ENCODE results near the gene GLS.
A peak's percentile ranks its signal among the peaks of the same experiment; 100 is the strongest.

GLS gene

DNA sequence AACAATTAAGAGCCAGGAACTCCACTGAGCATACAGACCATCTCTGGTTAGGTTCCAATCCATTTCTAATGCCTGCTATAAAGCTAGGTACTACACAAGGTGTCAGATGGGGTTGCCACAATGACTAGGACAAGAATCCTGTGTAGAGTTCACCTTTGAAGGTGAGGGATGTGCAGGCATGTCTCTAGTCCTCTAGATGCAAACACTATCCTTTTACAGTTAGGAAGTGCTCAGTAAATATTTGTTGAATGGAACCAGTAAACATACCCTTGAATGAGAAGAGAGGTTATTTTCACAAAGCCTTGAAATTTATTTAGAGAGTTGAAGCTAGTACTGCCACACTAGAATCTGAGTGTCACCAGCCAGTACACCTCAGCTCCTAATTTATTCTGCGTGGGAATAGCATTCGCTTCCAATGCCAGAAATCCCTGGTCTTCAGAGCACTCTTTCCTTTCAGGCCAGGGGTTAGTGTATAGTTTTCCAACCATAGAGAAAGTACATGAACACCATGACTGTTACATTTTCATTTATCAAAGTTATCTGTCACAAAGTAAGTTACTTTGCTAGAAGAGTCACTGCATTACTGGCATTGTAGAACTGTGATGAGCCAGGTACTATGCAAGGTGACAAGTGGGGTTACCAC, 85.1 kb downstream of the GLS start:
- FAIRE-seq (no peak), DNase-seq (ENCODE audit: insufficient read length) (no peak)
- TF ChIP-seq POLR2A (IDR thresholded peaks at IDR 0.05; ENCODE audit: low read depth, low read length) (peak; percentile 55), TAF1 (IDR thresholded peaks at IDR 0.05; ENCODE audit: borderline replicate concordance, low read depth, low read length) (no peak), POLR2AphosphoS5 (IDR thresholded peaks at IDR 0.05; ENCODE audit: low read depth, low read length) (peak; percentile 87)

- FAIRE-seq: no peak
- DNase-seq (ENCODE audit: insufficient read length): no peak
- TF ChIP-seq TAF1 (IDR thresholded peaks at IDR 0.05; ENCODE audit: borderline replicate concordance, low read depth, low read length) (no peak), POLR2A (IDR thresholded peaks at IDR 0.05; ENCODE audit: low read depth, low read length) (no peak), POLR2AphosphoS5 (IDR thresholded peaks at IDR 0.05; ENCODE audit: low read depth, low read length) (no peak)
These were observed 87.9 kb downstream of the GLS start for GRCh38 chr2:190968522-190968921.

GRCh38 chr2:190970160-190970559, 89.5 kb downstream of the GLS start:
- DNase-seq (ENCODE audit: insufficient read length) (no peak), FAIRE-seq (no peak)
- TF ChIP-seq POLR2AphosphoS5 (IDR thresholded peaks at IDR 0.05; ENCODE audit: low read depth, low read length) (no peak; the same call in 1 of the 2 replicates), POLR2A (IDR thresholded peaks at IDR 0.05; ENCODE audit: low read depth, low read length) (no peak; the same call in 1 of the 2 replicates), TAF1 (IDR thresholded peaks at IDR 0.05; ENCODE audit: borderline replicate concordance, low read depth, low read length) (no peak)

DNA sequence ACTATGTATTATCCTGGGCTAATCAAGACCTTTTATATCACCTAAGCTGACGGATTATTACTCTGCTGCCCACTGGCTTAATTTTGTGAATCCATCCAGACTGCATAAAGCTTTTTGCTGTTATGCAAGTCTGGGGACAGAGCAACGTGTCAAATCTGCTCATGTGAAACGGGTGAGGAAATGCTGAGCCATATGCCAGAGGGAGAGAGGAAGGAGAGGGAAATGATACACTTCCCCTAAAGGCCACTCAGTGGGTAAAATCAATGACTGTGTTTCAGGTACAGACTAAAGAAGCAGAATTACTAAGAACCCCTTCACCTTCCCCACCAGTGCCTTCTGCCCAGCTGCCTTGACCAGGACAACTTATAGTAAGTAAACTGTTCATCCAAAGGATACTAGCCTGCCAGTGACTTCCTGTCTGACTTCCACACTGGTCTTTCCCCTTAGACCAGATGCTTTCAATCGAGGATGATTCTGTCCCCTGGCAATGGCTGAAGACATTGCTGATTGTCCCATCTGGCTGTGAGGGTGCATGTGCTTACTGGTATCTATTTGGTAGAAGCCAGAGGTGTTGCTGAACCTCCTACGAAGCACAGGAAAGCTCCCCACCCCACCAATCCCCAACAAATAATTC, 90.4 kb downstream of the GLS start:
- peak; percentile 45; the same call in 1 of the 2 replicates for TF ChIP-seq POLR2A (IDR thresholded peaks at IDR 0.05; ENCODE audit: low read depth, low read length)
- TF ChIP-seq POLR2AphosphoS5 (IDR thresholded peaks at IDR 0.05; ENCODE audit: low read depth, low read length): peak; percentile 91
- no peak for TF ChIP-seq TAF1 (IDR thresholded peaks at IDR 0.05; ENCODE audit: borderline replicate concordance, low read depth, low read length)
- FAIRE-seq: peak; percentile 14
- no peak for DNase-seq (ENCODE audit: insufficient read length)

- DNase-seq (ENCODE audit: insufficient read length) (no peak), FAIRE-seq (no peak)
- TF ChIP-seq TAF1 (IDR thresholded peaks at IDR 0.05; ENCODE audit: borderline replicate concordance, low read depth, low read length): no peak
These were observed 91.6 kb downstream of the GLS start for GRCh38 chr2:190972213-190972612.

- DNase-seq (ENCODE audit: insufficient read length) (no peak), FAIRE-seq (no peak)
- TF ChIP-seq POLR2A (IDR thresholded peaks at IDR 0.05; ENCODE audit: low read depth, low read length) (no peak; the same call in 1 of the 2 replicates), TAF1 (IDR thresholded peaks at IDR 0.05; ENCODE audit: borderline replicate concordance, low read depth, low read length) (no peak), POLR2AphosphoS5 (IDR thresholded peaks at IDR 0.05; ENCODE audit: low read depth, low read length) (no peak; the same call in 1 of the 2 replicates)
These were observed 92.2 kb downstream of the GLS start for GRCh38 chr2:190972846-190973245.

- FAIRE-seq (no peak), DNase-seq (ENCODE audit: insufficient read length) (no peak)
- 0 out of 2 replicates have a peak, but pooled peaks have one; percentile 48 for TF ChIP-seq POLR2A (IDR thresholded peaks at IDR 0.05; ENCODE audit: low read depth, low read length)
- TF ChIP-seq POLR2AphosphoS5 (IDR thresholded peaks at IDR 0.05; ENCODE audit: low read depth, low read length): peak; percentile 60
- TF ChIP-seq TAF1 (IDR thresholded peaks at IDR 0.05; ENCODE audit: borderline replicate concordance, low read depth, low read length): no peak
These were observed 92.6 kb downstream of the GLS start for GRCh38 chr2:190973262-190973661.

DNA sequence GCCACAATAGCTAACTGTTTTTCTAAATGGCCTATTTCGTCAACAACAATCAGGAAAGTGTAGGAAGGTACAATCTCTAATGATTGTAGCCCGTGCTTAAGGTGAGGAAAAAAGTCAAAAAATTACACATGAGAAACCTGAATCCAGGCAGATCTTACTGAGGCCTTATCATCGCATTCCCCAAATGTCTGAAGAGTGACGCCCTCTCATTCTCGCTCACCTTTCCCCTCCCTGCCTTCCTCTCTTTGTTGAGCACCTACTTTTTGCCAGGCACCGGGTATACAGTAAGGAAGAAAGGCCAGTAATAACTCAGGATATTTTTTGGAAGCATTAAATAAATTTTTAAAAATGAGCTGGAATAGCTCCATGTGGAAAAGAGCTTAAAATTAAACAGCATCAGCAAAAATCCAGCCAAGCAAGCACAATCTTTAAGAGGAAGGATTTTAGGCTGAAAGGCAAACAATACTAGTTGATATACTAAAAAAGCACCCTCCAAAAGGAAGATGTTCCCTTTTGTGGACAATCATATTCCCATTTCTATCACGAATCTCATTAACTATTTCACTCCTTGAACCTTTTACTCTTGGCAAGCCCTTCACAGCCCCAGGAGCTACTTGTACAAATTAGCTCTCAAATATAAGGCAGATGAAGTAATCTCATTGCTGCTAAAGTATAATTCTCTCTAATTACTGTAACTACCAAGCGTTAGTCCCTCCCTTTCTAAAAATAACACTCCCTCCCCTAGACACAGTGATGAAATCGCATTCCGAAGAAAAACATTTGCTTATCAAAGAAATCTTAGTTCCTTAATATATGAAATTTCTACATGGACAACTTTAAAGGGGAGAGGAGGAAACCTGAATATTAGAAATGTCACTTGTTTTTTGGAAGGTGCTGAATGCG, 93.4 kb downstream of the GLS start:
- no peak for TF ChIP-seq POLR2AphosphoS5 (IDR thresholded peaks at IDR 0.05; ENCODE audit: low read depth, low read length)
- no peak for DNase-seq (ENCODE audit: insufficient read length)
- FAIRE-seq: no peak

DNA sequence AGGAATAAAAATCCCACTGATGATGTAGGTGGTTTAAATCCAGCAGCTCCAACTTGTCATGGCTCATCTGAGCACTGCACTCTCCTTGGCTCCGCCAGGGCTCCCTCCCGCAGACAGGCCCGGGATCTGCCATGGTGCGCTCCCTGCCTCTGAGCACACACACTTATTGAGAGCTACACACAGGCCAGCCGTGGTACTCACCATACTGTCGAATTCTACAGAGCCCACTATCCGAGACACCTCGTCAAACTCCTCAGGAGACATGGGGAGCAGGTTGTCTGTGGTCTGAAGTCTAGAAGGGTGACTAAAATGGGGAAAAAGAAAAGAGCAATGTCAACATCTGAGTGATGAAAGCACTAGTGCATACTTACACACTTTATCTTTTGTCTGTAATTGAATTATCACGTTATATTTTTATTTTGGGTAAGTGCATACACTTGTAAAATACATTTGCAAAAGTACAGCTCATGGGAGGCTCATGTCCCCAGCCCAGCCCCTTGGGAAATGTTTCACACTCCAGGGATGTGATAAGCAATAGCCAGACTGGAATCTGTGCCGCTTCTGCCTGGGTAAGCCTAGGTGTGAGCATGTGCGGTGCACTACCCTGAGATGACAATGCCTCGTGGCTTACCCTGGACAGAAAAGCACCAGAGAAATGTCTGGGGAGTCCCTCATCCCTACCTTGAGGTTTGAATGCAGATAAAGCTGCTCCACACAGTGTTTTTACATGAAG, 94.2 kb downstream of the GLS start:
- TF ChIP-seq POLR2AphosphoS5 (IDR thresholded peaks at IDR 0.05; ENCODE audit: low read depth, low read length) (peak; percentile 66), TAF1 (IDR thresholded peaks at IDR 0.05; ENCODE audit: borderline replicate concordance, low read depth, low read length) (no peak), POLR2A (IDR thresholded peaks at IDR 0.05; ENCODE audit: low read depth, low read length) (peak; percentile 50; the same call in 1 of the 2 replicates)
- DNase-seq (ENCODE audit: insufficient read length) (no peak), FAIRE-seq (no peak)

DNA sequence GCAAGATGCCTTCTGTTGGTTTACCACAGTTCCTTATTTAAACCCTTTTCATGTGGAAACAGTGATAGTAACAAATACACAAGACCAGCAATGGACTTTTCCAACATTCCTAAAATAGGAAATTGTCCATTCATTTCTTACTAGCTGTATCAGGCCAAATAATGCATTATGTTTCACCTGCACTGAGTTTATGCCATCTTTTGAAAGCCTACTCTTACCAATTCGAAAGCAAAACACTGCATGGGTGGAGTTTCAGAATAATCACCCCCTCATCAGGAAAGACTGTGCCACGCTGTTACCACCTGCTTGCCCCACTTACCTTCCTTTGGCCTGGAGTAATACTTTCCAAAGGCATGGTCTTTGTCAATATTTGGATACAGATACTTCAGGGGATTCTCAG, 95.9 kb downstream of the GLS start:
- FAIRE-seq: no peak
- peak; percentile 74; the same call in 1 of the 2 replicates for TF ChIP-seq POLR2AphosphoS5 (IDR thresholded peaks at IDR 0.05; ENCODE audit: low read depth, low read length)
- TF ChIP-seq TAF1 (IDR thresholded peaks at IDR 0.05; ENCODE audit: borderline replicate concordance, low read depth, low read length): no peak
- TF ChIP-seq POLR2A (IDR thresholded peaks at IDR 0.05; ENCODE audit: low read depth, low read length): peak; percentile 45
- no peak for DNase-seq (ENCODE audit: insufficient read length)

DNA sequence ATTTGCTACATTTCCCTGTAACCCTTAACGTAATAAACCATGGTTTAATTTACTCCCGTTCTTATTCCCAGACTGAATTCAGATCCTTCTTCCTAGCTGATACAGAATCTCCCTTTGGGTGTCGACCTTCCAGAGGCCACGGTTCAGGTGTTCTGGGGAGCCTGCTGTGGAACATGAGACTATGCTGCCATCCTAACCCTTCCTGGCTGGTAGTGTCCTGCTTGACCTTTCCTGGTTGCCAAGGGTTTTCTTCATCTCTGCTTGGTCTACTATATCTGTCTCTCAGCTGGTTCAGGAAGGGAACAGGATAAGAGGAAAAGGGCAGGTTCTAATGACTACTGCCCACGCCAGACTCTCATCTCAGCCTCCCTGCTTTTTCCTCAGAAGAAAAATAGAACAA, 96.9 kb downstream of the GLS start:
- TF ChIP-seq POLR2AphosphoS5 (IDR thresholded peaks at IDR 0.05; ENCODE audit: low read depth, low read length) (peak; percentile 86), POLR2A (IDR thresholded peaks at IDR 0.05; ENCODE audit: low read depth, low read length) (peak; percentile 67), TAF1 (IDR thresholded peaks at IDR 0.05; ENCODE audit: borderline replicate concordance, low read depth, low read length) (no peak)
- FAIRE-seq (no peak), DNase-seq (ENCODE audit: insufficient read length) (no peak)
